HG03457 (cell line): ENCODE measurements around the gene CACYBP.
A peak's percentile ranks its signal among the peaks of the same experiment; 100 is the strongest.
"Not testable (repeated sequence)": the region's sequence is repeated elsewhere in the genome, so short reads cannot be mapped to it uniquely, and the experiment has no call there.

Experiments
- ATAC-seq: cut with Tn5 transposase; IDR thresholded peaks from one replicate; pipeline ENCODE4 v1.9.1; 2021; ENCODE audit warnings: moderate number of reproducible peaks; ENCODE audit not compliant: unreplicated experiment

The CACYBP gene

DNA sequence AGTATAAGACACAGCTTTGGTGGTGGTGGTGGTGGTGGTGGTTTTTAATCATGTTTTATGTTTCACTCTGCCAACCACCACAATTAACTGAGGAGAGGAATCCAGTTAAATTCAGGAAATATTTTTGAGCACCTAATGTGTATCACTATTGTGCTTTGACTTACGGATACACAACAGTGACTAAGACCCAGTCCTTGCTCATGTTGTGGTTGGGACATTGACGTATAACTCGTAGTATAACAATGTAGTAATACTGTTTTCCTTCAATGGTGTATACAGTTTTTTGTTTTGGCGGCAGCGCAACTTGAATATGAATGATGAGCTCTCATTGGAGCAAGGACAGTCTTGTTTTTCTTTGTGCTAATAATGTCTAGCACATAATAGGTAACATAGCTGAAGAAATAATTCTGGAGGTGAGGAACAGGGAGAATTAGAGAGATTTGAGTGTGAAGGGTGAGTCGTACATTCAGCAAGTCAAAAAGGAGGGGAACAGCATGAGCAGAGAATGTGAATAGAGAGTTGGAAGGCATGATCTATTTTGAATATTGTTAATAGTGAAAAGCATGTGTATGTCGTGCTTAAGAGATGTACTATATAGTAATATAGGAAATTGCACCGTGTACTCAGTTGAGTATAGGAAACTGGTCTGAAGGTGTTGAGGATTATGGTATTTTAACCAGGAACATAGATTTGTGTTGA is 5.5 kb downstream of the CACYBP start:
- no peak for ATAC-seq

DNA sequence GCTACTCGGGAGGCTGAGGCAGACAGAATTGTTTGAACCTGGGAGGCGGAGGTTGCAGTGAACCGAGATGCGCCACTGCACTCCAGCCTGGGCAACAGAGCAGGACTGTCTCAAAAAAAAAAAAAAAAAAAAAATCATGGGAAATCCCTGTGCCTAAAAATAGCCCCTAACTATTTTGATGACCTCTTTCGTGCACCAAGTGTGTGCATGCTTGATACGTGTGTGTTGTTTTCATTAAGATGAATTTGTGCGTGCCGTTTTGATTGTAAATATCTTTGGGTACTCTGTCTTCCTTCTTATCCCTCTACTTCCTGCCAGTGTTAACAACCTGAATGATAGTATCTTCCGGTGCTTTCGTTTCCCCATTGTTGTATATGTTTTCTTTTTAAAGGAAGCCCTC is 9.8 kb downstream of the CACYBP start:
- no peak for ATAC-seq

- no peak for ATAC-seq
Observed at GRCh38 chr1:175013445-175013844, 13.7 kb downstream of the CACYBP start.

DNA sequence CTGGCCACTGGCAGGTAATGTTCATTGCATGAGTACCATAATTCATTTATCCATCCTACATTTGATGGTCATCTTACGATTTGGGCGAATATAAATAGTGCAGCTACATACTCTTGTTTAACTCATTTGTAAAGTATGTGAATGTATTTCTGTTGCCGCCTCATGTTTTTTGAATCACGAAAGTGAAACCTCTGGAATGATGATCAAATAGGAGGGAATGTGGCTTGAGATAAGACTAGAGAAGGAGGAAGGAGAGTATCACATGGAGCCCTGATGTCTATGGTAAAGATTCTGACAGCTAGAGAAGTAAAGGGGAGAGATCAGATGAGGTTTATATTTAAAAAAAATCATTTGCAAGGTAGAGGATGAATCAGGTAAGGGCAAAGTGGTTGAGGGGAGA is 15.5 kb downstream of the CACYBP start:
- no peak for ATAC-seq

DNA sequence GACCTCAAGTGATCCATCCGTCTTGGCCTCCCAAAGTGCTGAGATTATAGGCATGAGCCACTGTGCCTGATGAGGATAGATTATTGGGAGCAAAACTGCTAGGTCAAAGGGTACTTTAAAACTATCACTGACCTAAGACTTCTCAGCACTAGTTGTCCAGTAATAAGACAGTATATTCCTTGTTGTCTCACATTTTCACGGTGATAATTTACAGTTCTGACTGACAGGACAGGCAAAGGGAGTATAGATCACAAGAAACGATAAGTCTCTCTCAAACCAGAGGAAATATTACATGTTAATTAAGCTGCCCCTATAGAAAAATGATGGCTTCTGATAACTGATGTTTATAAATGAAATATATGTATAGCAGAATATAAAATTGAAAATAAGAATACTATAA is 19.8 kb downstream of the CACYBP start:
- ATAC-seq: no peak

DNA sequence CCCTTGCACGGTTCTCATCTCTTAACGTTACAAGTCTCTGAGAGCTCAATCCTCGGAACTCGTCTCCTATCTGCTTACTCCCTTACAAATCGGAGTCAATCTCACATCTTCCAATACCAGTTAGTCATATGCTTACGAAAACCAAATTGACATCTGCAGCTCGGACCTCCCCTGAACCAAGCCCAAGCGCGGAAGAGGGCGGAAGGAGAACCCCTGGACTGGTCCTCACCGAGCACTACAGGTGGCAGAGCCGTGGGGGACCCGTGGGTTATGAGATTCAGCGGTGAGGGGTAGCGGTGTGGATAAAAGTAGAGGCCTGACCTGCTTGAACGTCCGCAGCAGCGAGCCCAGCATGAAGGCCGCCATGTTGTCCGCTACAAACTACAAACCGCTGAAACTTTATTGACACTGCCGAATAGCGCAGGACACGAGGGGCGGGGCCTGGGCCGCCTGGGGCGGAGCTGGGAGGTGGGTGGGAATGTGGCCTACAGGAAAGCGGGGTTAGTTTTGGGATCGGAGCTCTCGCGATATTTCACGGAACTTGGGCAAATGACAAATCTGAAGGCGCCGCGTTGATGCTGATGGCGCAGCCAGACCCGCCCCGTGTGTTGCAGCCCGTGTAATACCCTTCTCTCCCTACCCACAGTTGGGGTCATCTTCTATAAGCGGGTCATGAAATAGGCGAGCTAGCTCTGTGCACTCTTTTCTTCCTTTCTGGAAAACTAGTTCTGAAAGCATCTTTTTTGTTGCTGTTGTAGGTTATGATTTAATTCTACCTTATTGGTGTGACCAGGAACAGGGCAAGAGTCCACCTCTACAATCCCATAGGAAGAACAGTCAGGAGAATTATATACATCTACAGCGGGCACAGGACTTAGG is 23.5 kb downstream of the CACYBP start, which contains the start of gene MRPS14:
Gene MRPS14, minus strand, starts transcription at position 383 of the 879 bp plus-strand sequence. Its CDS starts 17 bp downstream, at position 366.
- ATAC-seq: peak; percentile 77

DNA sequence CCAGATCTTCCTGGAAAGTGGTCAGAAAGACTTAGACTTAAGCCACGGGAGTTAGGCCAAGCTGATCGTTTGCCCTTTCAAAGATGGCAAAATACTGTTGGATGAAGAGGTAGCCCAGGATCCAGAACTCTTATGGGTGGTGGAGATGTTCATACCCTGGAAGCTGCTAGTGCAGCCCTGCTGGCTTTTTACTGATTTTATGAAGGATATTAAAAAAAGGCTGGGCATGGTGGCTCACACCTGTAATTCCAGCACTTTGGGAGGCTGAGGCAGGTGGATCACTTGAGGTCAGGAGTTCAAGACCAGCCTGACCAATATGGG is 24.1 kb downstream of the CACYBP start:
- not testable (repeated sequence) for ATAC-seq

DNA sequence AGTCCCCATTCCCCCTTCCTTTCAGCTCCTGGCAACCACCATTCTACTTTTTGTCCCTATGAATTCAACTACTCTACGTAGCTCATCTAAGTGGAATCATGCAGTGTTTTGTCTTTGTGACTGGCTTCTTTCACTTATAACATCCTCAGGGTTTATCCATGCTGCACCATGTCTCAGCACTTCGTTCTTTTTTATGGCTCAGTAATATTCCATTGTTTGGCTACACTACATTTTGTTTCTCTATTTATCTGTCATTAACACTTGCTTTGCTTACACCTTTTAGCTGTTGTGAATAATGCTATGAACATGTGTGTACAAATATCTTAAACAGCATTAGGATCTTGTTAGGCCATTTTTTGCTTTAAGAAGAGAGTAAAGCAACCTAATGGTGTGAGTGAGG is 25.0 kb downstream of the CACYBP start:
- no peak for ATAC-seq

DNA sequence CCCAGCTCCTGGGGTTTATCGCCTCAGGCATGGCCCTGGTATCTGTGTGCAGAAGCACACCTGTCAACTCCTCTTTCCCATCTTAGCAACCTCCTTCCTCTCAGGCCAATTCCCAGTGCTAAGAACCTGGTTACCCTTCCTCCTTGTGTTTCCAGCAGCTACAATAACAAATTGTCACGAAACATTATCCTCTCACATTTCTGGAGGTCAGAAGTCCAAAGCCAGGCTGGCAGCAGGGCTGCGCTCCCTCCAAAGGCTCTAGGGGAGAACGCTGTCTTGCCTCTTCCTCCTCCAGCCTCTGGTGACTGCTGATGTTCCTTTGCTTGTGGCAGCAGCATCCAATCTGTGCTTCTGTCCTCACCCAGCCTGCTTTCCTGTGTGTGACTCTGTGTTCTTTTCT is 34.2 kb downstream of the CACYBP start:
- no peak for ATAC-seq

GRCh38 chr1:175034775-175035174 is 35.0 kb downstream of the CACYBP start:
- no peak for ATAC-seq

GRCh38 chr1:175035865-175036264 is 36.1 kb downstream of the CACYBP start:
- ATAC-seq: no peak

DNA sequence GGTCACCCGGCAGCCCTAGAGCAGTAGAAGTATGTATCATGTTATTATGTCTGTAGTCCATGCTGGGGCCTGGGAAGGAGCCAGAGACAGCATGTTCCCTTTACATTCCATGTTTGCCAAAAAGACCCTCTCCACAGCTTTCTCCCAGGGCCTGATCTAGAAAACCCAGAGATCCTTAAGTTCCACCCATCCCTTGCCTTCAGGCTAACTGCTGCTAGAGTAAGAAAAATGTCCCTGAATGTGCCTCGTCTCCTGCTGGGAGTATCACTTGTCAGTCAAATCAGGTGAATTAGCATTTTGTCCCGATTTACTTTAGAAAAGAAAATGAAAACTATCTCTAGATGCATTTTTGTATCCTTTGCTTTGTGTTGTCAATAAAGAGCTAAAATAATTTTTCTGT is 36.7 kb downstream of the CACYBP start:
- no peak for ATAC-seq

DNA sequence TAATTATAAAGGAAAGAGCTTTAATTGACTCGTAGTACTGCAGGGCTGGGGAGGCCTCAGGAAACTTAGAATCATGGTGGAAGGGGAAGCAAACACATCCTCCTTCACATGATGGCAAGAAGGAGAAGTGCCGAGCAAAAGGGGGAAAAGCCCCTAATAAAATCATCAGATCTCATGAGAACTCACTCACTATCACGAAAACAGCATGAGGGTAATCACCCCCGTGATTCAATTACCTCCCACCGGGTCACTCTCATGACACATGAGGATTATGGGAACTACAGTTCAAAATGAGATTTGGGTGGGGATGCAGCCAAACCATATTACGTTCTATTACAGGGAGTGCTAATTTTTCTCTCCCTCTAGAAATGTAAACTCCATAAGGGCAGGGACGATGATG is 37.7 kb downstream of the CACYBP start:
- no peak for ATAC-seq

DNA sequence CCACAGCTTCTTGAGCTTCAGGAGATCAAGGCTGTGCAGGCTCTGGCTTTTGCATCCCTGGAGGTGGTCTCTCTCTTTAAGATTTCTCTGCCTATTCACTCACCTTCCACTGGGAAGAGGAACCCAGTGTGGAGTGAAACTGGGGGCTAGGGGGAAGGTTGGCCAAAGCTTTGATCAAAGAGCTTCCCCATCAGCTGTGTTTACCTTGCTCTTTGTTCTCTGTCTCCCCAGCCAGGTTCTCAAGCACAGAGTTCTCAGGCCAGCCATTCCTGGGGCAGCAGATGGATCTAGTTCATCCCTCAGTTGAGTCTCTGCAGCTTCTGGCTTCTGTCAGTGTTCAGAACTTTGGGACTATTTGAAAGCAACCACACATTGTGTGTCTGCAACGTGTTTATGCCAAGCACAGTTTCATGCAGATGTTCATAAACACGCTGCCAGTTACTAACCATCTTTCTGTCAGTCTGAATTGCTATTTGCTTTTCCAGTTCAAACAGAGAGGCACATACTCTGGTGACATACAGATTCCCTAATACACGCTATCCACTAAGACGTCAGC is 40.7 kb downstream of the CACYBP start:
- no peak for ATAC-seq

DNA sequence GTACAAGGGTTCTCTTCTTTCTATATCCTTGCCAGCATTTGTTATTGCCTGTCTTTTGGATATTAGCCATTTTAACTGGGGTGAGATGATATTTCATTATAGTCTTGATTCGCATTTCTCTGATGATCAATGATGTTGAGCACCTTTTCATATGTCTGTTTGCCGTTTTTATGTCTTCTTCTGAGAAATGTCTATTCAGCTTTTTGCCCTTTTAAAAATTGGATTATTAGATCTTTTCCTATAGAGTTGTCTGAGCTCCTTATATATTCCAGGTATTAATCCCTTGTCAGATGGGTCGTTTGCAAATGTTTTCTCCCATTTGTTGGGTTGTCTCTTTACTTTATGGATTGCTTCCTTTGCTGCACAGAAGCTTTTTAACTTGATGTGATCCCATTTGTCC is 42.9 kb downstream of the CACYBP start:
- ATAC-seq: no peak

DNA sequence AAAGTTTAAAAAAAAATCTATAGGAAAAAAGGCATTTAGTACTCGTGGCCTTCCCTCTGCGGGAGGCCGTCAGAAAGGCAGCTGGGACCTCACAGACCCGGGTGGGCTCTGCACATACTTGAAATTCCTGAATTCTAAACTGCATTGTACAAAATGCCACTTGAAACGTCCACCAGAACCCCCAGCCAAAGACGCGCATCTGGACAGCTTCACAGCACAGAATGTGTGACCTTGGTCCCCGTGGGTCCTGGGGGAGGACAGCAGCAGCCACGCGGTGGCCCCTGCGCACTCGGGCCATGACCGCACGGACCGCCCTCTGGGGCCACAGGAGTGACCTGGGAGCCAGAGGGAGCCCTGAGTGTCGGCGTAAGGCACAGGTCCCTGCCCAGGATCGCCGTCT is 44.1 kb downstream of the CACYBP start:
- ATAC-seq: no peak

DNA sequence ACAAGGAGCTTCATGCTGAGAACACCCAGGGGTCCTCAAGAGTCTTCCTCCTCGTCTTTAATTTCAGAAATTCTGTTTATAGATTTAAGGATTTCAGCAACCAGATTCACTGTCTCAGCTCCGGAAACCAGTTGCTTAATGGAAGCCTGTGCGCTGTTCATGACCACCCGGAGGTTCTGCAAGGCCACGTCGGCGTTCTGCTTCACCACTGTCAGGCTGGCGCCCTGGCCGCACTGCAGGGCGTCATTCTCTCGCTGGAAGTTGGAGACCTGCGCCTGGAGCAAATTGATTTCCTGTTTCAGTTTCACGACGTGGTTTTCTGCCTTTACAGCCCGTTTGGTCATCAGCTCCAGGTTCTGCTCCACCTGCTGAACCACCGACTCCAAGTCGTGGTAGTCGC is 44.8 kb downstream of the CACYBP start:
- not testable (repeated sequence) for ATAC-seq

- ATAC-seq: no peak
Observed at GRCh38 chr1:175045097-175045496, 45.4 kb downstream of the CACYBP start.

DNA sequence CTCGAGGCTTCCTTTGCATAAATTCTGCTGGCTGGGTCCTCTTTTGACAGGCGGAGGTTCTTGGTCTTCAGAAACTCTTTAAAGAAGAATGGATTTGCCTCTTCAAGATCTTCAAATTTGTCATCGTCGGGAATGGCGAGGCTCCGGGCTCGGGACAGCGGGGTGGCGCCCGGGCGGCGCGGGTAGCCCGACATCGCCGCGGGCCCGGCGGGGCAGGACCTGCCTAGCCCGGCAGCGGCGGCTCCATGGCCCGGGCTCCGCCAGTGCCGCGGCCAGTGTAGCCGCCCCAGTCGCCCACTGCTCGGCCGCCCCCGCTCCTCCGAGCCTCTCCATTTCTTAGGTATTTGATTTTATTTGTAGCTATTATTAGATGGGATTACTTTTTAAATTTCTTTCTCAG is 45.8 kb downstream of the CACYBP start:
- no peak for ATAC-seq

DNA sequence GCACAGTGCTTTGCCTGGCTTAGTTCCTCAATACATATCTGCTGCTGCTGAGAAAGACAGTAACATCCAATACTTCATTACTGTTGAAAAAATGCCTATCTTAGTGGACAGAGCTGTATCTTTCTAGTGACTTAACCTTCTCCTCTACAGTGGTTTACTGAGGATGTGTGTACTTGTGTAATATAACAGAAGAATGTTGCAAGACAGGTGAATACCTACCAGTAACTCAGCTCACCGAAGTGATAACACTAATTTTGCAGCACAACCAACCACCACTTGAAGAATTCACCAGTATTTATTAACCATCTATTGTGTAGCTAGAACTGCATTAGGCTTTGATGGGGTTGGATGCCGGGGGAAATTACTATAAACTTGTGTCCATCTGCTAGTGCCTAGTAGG is 51.2 kb downstream of the CACYBP start:
- no peak for ATAC-seq

DNA sequence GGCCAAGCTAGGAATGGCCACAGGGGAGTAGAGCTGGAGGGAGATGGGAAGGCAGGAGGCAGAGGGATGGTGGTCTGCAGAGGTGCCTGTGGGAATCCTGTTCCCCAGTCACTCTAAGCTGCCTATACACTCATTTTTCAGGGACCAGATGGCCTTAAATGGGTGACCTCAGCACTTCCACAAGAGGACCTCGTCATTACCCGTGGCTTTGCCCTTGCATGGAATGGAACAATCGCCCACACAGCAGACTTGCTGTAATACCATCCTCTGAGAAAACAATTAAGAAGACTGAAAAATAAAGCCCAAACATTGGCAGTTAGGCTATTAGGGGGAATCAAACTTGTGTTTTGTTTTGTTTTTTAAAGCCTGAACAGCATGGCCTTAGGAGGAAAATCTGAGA is 55.0 kb downstream of the CACYBP start:
- ATAC-seq: no peak
